Globus pallidus (tissue), 1 donor: ENCODE measurements around the gene PRKCH.

Experiments used
- DNase-seq: peaks from one replicate; pipeline ENCODE4 v3.0.0-alpha.2; 2015; ENCODE audit warnings: low spot score

The PRKCH gene

DNA sequence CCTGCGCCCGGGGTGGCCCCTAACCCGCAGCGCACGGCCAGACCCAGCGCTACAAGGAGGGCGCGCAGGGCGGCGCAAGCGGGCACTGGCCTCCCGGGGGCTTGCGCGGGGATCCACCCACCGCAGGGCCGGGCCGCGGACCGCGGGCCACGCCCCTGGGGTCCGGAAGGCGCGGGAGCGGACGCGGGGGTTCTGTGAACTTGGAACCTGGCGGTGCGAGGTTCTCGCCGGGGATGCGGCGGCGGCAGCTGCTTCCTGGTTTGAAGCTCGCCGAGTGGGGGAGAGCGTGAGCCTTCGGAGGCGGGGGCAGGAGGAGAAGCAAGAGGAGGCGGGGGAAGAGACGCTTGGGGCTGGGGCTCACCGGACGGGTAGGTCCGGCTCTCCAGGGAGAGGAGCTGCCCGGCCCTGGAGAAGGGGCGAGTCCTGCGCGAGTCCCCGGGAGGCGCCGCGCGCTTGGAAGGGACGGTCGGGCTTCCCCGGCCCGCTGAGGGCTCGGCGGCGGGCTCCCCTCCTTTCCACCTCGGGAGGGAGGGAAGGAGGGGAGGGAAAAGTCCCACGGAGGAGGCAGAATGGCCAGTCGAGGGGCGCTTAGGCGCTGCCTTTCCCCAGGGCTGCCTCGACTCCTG lies at the start of gene PRKCH:
PRKCH (plus strand) TSS at position 195 of the 626 bp plus-strand sequence. CDS start 523 bp downstream, outside the sequence.
- DNase-seq: peak; percentile 24

DNA sequence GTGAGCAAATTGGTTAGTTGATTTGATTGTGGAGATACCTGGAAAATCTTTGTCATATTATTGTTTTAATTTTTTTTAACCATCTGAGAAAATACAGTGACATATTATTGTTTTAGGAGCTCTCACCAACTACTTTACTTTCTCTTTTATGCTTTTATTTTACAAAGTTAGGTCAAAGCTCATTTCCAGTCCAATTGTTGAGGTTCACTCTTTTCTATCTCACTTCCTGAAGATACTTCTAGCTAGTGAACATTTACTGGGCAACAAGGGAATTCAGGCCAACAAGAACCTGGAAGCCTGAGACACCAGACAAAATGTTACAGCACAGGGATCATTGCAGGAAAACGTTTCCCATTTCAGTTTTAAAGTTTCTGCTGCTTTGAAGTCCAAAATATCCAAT lies 44.1 kb upstream of the PRKCH start:
- no peak for DNase-seq

DNA sequence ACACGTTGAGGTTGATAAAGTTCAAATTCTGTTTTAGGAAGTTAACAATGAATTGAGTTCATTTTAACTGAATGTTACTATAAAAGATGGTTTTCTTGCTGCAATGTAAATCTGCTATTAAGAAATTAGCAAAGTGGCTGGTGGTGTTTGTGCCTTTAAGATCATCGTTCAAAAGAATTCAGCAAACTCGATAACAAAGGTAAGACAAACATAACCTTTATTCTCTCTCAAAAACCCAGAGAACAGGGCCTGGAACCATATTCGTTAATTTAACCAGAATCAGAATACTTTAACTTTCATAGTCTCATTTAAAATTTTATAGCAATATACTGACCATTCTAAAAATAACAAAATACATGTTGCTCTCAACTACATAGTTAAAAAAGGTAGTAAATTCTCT lies 43.6 kb upstream of the PRKCH start:
- DNase-seq: no peak

DNA sequence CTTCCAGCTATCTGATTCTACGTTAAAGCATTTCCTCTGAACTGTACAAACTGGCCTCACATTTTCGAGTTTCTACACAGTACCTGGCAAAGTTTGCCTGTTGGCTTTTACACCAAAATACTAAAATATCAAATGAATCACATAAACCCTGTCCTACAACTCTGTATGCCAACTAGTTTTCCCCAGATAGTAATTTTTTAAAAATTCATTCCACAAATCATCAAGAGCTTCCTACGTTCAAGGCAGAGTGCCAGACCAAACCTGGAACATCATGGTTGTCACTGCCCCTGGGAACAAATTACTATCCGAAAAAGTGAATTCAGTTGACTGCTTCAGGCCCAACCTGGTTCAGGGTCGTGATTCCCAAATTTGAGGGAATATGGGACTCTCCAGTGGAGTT lies 42.3 kb upstream of the PRKCH start:
- no peak for DNase-seq

DNA sequence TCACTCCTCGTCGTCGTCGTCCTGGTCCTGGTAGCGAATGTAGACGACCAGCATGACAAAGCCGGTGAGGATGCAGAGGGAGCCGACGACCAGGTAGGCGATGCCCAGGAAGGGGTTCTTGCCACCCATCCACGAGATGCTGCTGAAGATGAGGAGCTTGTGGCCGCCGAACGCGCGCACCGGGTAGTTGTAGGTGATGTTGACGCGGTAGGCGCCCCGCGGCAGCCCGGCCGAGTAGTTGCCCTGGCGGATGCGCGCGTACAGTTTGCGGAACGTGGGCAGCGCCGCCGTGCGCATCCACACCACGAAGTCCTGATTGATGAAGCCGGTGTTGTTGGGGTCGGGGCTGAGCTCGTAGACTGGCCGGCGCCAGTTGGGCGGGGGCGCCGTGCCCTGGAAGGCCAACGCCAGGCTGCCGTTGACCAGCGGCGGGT lies 41.3 kb upstream of the PRKCH start:
- no peak for DNase-seq

DNA sequence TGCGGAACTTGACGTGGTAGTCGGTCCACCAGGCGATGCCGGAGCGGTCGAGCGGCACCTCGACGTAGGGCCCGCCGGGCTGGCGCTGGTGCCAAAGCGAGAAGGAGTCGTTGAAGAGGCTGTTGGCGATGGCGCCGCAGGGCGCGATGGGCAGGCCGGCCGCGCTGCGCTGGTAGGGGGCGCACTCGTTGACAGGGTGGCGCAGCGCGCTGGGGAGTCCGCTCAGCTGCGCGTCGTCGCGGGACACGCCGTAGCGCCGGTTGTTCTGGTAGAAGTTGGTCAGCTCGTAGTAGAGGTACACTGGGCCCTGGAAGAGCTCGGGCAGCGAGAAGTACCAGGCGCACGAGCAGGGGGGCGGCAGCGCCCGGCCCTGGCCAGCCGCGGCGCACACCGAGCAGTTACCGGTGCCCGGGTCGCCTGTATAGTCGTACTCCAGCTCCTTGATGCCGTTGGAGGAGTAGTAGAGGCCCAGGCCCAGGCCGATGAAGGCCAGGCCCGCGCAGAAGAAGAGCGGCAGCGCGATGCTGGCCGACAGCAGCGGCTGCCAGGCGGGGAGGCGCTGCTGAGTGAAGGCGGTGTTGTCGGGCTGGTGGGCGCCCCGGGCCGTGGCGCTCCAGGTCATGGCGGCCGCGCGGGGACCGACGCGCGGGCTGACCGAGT lies 40.7 kb upstream of the PRKCH start:
- no peak for DNase-seq

DNA sequence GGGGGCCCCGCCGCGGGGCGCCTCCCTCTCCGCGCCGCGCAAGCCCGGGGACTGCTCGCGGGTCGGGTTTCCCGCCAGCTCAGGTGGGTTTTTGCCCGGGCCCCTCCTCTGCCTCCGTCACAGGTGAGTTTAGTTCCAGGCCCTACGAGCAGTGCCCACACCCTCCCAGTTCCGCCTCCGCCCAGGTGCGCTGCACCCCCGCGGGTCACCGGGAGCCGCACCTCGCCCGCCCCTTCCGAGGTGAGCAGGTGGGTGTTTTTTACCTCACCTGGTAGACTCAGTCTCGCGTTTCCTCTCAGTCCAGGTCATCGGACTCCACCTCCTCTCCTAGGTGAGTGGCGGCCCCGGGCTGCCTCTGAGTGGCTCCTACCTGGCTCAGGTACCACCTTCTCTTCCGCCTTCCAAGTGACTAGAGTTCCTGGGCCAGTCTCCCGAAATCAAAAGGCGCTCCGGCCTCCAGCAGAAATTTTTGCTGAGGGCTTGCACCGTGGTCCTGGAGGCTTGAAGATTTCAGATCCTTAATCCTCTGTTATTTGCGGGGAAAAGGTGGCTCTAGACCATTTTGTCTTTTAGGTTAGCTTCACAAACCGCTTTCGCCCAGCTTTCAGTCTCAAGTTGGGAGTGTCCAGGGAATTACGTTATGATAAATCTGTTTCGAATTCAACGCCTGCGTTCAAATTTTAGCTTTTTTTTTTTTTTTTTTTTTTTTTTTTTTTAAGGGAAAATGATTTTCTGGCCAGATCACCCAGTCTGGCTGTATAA lies 40.0 kb upstream of the PRKCH start, which contains the start of gene TMEM30B:
TMEM30B (minus strand) TSS at position 153 of the 762 bp plus-strand sequence. CDS start 191 bp downstream, outside the sequence.
- DNase-seq: no peak

DNA sequence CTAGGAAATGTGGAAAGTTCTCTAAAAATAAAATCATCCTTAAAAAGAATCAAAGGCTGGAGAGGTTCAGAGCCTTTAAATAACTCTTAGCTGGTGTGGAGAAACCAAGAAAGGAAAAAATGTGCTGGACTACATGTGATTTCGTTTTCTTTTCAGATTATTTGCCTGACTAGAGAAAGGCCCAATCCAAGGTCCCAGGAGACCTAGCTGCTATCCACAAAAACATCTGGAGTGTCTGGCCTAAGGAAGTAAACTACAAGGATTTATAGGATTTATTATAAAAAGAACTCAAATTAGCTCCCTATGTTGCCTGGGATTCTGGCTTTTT lies 39.5 kb upstream of the PRKCH start:
- no peak for DNase-seq

DNA sequence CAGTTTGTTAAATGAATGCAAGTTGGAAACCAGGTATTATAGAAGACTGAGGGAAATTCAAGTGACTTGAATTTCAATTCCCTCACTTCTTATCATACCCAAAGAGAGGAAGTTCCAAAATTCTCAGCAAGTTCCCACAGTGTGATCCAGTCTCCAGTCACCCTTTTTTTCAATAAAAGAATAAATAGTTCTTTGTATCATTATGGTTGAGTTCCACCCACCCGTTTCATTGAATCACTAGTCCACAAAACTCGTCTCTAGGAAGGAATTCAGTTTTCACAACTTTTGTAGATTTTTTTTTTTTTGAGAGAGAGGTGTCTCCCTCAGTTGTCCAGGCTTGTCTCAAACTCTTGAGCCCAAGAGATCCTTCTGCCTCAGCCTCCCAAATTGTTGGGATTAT lies 38.6 kb upstream of the PRKCH start:
- no peak for DNase-seq

DNA sequence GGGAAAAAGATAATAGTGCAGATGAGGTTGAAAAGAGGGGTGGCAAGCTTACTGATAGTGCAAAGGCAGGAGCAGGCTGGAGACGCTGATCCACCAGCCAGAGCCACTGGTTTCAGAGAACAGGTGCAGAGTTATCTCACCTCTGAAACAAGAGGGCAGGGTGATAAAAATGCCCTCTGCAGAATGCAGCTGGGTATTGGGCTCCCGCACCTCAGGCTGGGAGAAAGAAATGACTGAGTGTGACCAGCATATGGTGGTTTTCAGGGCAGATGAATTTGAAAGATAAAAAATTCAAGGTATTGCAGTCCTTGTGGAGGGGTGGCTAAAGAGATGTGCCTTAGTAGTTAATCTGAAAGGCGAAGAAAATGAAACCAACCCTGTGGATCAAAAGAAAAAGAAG lies 37.4 kb upstream of the PRKCH start:
- DNase-seq: no peak

DNA sequence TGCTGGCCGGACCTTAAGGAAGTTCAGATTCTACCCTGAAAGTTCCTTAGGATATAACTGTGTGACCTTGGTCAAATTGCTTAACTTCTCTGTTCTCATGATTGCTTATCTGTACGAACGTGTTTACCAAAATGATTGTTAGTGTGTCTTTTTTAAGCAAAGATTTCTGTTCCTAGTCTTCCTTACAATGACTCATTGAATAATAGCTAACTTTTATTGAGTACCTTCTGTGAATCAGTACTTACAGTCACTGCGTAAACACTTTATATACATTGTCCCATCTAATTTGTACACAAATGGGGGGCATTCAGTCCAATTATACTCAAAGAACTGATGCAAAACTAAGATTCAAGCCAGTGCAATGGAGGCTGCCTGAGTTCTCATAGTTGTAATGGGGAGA lies 36.0 kb upstream of the PRKCH start:
- no peak for DNase-seq

DNA sequence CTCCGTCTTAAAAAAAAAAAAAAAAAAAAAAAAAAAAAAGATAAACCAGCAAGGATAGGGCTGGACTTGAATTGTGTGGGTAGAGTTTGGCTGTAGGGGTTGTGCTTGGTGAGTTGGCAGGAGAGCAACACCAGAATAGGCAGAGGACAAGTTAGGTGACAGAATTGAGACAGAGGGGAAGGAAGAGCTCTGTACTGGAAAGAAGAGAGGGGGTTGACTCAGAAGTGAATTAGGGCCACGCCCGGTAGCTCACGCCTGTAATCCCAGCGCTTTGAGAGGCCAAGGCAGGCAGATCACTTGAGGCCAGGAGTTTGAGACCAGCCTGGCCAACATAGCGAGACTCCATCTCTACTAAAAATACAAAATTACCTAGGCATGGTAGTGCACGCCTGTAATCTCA lies 34.2 kb upstream of the PRKCH start:
- DNase-seq: no peak

DNA sequence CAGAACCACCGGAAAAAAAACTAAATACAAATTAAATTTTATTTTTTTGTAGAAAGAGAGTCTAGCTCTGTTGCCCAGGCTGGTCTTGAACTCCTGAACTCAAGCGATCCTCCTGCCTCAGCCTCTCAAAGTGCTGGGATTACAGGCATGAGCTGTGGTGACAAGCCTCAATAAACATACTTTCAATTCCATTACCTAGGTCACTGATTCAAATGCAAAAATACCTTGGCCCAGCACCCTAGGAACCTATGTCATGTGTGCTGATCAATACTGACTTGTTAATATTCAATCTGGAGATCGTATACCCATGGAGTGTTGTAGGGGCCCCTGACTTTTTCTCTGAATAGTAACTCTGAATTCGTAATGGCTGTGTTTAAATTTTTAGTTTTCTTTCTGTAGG lies 33.2 kb upstream of the PRKCH start:
- DNase-seq: no peak

DNA sequence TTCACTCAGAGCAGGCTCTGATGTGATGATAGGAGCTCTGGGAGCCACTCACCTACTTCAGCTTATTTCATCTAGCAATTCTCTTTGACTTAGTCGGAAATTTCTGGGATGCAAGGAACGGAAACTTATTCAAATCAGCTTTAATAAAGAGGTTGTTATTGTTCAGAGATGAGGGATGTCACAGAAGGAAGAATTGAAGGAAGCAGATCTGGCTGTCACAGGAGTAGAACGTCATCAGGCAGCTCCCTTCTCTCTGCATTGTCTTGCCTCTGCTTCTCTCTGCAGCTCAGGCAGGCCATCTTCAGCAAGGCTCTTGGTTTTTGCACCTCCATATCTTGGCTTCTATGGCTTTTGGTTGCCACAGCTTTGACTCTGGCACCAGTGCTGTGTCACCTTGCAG lies 32.7 kb upstream of the PRKCH start:
- no peak for DNase-seq

DNA sequence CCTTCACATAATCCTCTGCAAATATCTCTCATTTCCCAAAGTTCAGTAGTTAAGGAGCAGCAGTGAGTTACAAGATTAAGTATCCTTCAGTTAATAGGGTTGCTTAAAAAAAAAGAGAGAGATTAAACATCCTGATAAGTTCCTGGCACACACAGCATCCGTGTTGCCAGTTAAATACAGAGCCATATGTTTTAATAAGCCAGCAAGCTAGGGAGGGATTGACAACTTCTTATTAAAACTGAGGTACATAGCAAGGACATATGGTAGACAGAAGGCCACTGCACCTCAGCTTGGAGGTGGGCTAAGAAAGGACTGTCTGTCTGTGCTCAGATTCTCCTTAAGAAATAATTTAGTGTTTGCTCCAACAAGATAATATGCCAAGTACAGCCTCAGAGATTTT lies 30.7 kb upstream of the PRKCH start:
- no peak for DNase-seq

DNA sequence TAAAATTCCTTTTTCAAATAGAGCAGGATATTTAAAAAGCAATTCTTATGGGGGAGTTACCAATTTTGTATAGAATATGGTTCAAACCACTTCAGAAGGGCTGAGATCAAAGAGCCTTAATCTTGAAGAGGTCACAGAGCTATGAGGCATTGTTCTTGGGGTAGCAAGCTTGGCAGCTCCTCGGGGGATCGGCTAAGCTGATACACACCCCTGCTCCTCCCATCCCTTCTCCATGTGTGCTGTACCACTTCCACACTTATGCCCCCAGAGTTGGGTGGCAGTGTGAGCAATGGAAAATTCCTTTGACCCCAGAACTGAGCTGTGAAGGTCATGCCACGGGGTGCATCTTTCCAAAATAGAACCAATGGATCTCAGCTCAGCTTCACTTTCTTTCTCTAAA lies 25.2 kb upstream of the PRKCH start:
- no peak for DNase-seq

DNA sequence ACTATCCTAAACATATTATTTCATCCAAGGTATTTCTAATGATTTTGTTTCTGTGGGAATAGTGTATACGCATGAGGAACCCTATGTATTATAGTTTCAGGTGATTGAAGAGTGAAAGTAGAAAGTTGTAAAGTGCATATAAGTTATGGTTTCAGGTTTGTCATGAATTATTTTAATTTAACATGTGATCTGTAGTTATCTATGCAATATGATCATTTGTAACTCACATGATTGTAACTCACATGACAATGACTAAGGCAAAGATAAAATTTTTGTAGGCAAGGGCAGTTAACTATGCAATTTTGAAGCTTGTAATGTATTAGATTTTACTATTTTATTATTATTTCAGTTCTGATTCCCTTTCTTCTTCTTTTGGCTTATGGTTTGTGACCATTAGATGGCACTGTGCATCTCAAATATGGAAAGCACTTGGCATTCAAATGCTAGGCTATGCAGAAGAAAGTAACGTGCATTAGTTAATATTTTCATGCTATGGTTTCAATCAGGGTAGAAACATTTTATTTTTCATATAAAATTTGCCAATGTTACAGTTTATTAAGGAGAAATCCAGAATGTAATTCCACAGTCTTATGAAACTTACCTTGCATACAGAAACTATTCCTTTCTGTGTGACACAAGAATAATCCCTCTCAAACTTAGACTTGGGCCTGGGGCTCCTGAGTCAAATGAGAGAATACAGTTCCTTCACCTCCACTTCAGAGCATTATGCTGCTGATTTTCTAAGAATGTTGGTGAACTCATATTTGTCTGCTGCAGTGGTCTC lies 24.5 kb upstream of the PRKCH start:
- DNase-seq: peak; percentile 17

DNA sequence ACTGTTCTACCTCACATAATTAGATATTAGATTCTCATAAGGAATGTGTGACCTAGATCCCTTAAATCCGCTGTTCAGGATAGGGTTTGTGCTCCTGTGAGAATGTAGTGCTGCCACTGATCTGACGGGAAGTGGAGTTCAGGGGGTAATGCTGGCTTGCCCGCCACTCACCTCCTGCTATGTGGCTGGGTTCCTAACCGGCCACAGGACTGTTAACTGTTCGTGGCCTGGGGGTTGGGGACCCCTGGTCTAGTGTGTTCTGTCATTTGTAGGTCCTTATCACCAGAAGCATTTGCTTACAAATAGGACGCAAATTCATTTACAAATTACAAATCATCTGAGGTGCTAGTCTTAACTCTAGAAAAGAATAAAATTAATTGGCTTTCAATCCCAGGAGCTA lies 23.8 kb upstream of the PRKCH start:
- DNase-seq: no peak

DNA sequence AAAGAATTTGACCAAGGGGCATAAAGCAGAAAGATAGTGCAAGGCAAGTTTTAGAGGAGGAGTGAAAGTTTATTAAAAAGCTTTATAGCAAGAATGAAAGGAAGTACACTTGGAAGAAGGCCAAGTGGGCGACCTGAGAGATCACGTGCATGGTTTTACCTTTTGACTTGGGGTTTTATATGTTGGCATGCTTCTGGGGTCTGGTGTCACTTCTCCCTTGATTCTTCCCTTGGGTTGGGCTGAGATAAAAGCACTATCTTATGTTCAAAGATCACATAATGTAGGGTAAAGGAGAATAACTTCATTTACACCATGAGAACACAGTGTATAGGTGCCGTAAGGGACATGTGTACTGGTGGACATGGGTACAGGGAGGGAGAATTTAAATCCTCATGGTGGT lies 22.6 kb upstream of the PRKCH start:
- DNase-seq: no peak

DNA sequence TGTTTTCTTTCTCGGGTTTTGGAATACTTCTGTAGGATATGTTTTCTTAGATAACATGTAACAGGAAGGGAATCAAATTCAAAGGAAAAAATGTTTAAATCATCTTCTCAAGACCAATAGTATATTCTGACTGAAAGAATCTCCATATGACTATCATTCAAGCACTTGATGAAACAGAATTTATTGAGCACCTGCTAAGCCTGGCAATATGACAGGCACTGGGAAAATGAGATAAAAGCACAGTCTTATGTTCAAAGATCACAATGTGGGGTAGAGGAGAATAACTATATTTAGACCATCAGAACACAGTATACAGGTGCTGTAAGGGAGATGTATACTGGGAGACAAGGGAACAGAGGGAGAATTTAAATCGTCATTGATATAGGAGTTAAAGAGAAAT lies 21.2 kb upstream of the PRKCH start:
- no peak for DNase-seq

DNA sequence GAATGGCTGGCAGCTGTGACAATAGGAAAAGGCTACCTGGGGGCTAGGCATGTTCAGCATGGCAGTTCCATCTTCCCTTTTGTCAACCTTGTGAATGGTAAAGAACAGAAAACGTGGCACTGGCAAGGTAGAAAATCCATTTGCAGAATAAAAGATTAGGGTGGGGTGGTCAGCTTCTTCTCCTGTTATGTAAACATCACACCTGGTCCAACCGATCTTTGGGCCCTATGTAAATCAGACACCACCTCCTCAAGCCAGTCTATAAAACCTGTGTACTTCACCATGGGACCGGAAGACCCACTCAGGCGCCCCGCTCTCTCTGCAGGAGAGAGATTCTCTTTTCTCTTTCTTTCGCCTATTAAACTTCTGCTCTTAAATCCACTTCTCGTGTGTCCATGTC lies 20.6 kb upstream of the PRKCH start:
- no peak for DNase-seq

DNA sequence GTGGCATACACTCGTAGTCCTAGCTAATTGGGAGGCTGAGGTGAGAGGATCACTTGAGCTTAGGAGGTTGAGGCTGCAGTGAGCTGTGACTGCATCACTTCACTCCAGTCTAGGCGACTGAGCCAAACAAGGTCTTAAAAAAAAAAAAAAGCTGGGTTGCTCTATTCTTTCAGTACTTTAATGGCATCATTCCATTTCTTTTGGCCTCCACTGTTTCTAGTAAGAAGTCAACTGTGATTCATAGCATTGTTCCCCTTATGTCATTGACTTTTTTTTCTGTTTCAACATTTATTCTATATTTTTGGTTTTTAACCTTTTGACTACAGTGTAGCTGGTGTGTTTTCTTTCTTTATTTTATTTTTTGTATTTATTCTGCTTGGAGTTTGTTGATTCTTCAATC lies 16.7 kb upstream of the PRKCH start:
- DNase-seq: no peak

DNA sequence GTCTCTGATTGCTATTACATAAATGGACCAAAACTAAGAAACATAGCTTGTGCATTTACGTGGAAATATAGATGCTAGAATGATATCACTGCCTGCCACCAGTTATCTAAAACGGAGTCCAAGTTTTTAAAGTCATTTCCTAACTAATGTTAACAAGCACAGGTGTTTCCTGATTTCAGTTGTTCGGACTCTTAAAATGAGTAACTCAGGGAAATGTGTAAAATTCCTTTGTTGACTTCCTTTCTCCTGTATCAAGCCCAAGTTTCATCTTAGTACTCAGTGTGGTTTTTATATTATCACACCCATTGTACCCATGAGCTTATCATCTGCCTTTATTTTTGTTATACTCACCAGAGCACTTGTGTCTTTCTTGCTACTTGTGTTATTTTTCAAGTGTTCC lies 13.2 kb upstream of the PRKCH start:
- DNase-seq: no peak
